ENCODE data around the gene THBD.

DNA sequence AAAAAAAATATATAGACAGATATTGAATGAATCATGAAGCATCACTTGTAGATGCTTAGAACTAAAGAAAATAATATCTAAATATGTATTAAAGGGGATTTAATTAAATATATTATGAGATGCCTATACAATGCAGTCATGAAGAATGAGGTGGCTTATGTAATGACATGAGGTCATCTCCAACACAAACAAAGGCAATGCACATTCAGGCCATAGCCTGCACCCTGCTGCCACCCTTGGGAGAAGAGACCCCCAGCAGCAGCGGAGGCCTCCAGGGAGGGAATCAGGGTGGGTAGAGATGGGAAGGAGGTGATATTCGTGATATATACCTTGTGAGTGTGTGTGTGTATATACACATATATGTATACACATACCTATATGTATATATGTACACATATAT, 40.8 kb downstream of the THBD start:
- TF ChIP-seq, protein P1, sequence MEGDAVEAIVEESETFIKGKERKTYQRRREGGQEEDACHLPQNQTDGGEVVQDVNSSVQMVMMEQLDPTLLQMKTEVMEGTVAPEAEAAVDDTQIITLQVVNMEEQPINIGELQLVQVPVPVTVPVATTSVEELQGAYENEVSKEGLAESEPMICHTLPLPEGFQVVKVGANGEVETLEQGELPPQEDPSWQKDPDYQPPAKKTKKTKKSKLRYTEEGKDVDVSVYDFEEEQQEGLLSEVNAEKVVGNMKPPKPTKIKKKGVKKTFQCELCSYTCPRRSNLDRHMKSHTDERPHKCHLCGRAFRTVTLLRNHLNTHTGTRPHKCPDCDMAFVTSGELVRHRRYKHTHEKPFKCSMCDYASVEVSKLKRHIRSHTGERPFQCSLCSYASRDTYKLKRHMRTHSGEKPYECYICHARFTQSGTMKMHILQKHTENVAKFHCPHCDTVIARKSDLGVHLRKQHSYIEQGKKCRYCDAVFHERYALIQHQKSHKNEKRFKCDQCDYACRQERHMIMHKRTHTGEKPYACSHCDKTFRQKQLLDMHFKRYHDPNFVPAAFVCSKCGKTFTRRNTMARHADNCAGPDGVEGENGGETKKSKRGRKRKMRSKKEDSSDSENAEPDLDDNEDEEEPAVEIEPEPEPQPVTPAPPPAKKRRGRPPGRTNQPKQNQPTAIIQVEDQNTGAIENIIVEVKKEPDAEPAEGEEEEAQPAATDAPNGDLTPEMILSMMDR (IDR thresholded peaks at IDR 0.05), result no peak
- no peak for TF ChIP-seq POLR2A (IDR thresholded peaks at IDR 0.05)
